Ascending aorta (tissue), 2 donors: Measurements from ENCODE around the gene TNIP3. TPM values are rescaled to one million over a fixed set of nuclear protein-coding genes. Genes with fewer than 3 reads are reported as not detected.
"Not testable (repeated sequence)": the region's sequence is repeated elsewhere in the genome, so short reads cannot be mapped to it uniquely, and the experiment has no call there.

Experiments
- DNase-seq, 2 donors: peaks; one replicate each; pipeline ENCODE4 v3.0.0-alpha.2; 2019; ENCODE audit warnings: low spot score in 2 of 2
- H3K27ac ChIP-seq, 2 donors: fragments of 200-600 bp; sonication (generic); one replicate each; pipeline ENCODE4 v1.5.1; 2016 to 2017; ENCODE audit warnings: mild to moderate bottlenecking in 1 of 2
- H3K27me3 ChIP-seq: fragments of 200-600 bp; sonication (generic); one replicate; pipeline ENCODE4 v1.5.1; 2017
- H3K36me3 ChIP-seq, 2 donors: fragments of 200-600 bp; sonication (generic); one replicate each; pipeline ENCODE4 v1.5.1; 2016
- H3K4me1 ChIP-seq, 2 donors: fragments of 200-600 bp; sonication (generic); one replicate each; pipeline ENCODE4 v1.5.1; 2016 to 2017; ENCODE audit warnings: mild to moderate bottlenecking in 1 of 2
- H3K4me3 ChIP-seq, 2 donors: fragments of 200-600 bp; sonication (generic); one replicate each; pipeline ENCODE4 v1.5.1; 2016 to 2017; ENCODE audit warnings: mild to moderate bottlenecking in 1 of 2
- H3K9me3 ChIP-seq, 2 donors: fragments of 200-600 bp; sonication (generic); one replicate each; pipeline ENCODE4 v1.5.1; 2016
- intact Hi-C: fragments of 100-400 bp; cut with DNase I; formaldehyde crosslinking; loops from one replicate; pipeline ENCODE4 v1.15.1; 2023
- total RNA-seq: library from RNA; depleted of rRNA; stranded (reverse); fragments of >200 nt; gene quantifications from one replicate; pipeline ENCODE4 v1.1.0, GENCODE V29; 2016
- TF ChIP-seq, protein P1 (sequence below), 3 experiments: fragments of 200-600 bp in 2 of 3; fragments of 450-650 bp in 1 of 3; sonication (generic) in 2 of 3; IDR thresholded peaks; one replicate each; pipeline ENCODE4 v1.5.1; 2016 to 2019; ENCODE audit warnings: antibody characterized with exemption in 3 of 3, mild to moderate bottlenecking in 1 of 3, moderate library complexity in 1 of 3

TNIP3 gene, protein sequence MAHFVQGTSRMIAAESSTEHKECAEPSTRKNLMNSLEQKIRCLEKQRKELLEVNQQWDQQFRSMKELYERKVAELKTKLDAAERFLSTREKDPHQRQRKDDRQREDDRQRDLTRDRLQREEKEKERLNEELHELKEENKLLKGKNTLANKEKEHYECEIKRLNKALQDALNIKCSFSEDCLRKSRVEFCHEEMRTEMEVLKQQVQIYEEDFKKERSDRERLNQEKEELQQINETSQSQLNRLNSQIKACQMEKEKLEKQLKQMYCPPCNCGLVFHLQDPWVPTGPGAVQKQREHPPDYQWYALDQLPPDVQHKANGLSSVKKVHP
- not detected for total RNA-seq

DNA sequence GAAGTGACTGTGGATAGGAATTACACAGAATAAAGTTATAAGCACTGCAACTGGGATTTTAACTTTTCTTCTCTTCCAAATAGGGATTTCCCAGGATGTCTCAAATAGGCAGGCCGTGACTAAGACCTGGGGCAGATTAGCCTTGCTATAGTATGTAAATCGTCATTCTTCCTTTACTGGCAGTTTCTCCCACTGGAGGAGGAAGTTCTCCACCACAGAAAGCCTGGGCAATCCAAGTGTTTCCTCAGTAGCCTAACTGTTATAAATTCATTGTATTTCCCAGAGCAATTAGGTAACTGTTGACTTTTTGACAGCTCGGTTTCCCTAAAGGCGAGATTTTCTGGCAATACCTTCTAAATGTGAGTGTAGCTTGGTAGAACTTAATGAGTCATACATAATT is at the start of gene TNIP3:
TNIP3 (minus strand) TSS at position 31 of the 400 bp plus-strand sequence. CDS start 196 bp downstream, outside the sequence.
- TF ChIP-seq, protein P1, sequence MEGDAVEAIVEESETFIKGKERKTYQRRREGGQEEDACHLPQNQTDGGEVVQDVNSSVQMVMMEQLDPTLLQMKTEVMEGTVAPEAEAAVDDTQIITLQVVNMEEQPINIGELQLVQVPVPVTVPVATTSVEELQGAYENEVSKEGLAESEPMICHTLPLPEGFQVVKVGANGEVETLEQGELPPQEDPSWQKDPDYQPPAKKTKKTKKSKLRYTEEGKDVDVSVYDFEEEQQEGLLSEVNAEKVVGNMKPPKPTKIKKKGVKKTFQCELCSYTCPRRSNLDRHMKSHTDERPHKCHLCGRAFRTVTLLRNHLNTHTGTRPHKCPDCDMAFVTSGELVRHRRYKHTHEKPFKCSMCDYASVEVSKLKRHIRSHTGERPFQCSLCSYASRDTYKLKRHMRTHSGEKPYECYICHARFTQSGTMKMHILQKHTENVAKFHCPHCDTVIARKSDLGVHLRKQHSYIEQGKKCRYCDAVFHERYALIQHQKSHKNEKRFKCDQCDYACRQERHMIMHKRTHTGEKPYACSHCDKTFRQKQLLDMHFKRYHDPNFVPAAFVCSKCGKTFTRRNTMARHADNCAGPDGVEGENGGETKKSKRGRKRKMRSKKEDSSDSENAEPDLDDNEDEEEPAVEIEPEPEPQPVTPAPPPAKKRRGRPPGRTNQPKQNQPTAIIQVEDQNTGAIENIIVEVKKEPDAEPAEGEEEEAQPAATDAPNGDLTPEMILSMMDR (IDR thresholded peaks at IDR 0.05): no peak
- H3K9me3 ChIP-seq: no peaks in the 10 kb centered on the region
- H3K27me3 ChIP-seq: no peaks in the 10 kb centered on the region
- H3K4me3 ChIP-seq: no peak within 1 kb of the TSS
- intact Hi-C loops: no loop called here
- H3K4me1 ChIP-seq: no peaks in the 10 kb centered on the region
- no peak for DNase-seq
- no peak within 1 kb of the TSS for H3K27ac ChIP-seq
- H3K36me3 ChIP-seq: no peaks in the 10 kb centered on the region

DNA sequence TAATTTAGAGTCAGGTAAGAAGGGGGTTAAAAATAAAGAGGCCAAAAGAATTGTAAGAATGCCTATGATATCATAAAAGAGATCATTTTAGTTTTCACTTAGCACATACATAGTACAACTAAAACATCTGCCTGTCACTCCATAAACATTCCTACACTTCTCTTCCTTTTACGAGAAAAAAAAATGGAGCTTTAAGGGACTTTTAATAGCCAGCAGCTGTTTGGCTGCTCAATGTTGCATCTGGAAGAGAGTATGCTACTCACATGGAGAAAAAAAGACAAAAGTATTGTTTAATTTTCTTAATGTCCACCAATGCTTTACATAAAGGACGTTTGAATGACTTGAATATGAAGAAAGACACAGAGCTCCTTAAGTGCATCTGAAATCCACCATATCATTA is 48.7 kb upstream of the TNIP3 start:
- Histone ChIP-seq H3K4me1 (no peaks in the 10 kb centered on the region), H3K36me3 (no peaks in the 10 kb centered on the region), H3K27me3 (no peaks in the 10 kb centered on the region), H3K9me3 (no peaks in the 10 kb centered on the region), H3K27ac (no peak overlapping the region), H3K4me3 (no peak overlapping the region)
- TF ChIP-seq, protein P1 (IDR thresholded peaks at IDR 0.05): no peak
- DNase-seq: no peak
- intact Hi-C loops: no loop called here

DNA sequence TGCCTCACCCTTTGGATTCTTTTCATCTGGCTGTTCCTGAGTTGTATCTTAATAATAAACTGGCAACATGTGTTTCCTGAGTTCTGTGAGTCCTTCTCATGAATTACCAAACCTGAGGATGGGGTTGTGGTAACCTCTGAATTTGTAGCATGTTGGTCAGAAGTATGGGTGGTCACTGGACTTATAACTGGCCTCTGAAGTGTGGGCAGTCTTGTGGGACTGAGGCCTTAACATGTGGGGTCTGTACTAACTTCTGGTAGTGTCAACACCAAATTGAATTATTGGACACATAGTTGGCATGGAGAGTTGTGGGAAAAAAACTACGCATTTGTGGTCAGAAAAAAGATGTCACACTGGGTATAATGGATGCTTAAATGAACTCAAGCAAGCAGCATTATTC is 45.0 kb upstream of the TNIP3 start:
- DNase-seq: no peak
- H3K27me3 ChIP-seq: no peaks in the 10 kb centered on the region
- H3K27ac ChIP-seq: no peak overlapping the region
- no peaks in the 10 kb centered on the region for H3K9me3 ChIP-seq
- intact Hi-C loops: no loop called here
- H3K4me1 ChIP-seq: no peaks in the 10 kb centered on the region
- TF ChIP-seq, protein P1 (IDR thresholded peaks at IDR 0.05): no peak
- no peaks in the 10 kb centered on the region for H3K36me3 ChIP-seq
- no peak overlapping the region for H3K4me3 ChIP-seq

DNA sequence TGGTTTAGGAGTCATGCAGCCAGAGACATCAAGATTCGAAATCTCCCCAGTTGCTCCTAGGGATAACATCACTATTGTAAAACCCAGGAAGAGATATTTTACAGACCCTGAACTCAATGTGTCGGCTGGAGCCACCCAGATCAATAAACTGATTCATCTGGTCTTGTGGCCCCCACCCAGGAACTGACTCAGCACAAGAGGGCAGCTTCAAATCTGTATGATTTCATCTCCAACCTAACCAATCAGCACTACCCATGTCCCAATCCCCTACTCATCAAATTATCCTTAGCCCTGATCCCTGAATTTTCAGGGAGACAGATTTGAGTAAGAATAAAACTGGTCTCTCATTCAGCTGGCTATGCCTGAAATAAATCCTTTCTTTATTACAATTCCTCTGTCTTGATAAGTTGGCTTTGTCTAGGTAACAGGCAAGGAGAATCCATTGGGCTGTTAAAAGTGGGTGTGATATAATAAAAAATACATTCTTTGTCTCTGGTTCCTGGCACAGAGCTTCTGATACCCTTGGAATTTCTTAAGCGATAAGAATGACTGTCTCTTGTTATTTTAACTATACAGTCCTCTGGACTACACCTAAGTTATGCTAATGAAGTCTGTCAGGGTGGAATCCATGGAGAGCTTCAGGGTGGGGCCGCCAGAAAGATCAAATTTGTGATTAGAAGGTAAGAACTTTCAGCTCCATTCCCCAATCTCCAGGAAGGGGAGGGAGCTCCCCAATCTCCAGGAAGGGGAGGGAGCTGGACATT is 44.3 kb upstream of the TNIP3 start:
- H3K9me3 ChIP-seq: no peaks in the 10 kb centered on the region
- no peaks in the 10 kb centered on the region for H3K27me3 ChIP-seq
- no peaks in the 10 kb centered on the region for H3K36me3 ChIP-seq
- TF ChIP-seq, protein P1 (IDR thresholded peaks at IDR 0.05): no peak
- DNase-seq: no peak
- H3K27ac ChIP-seq: no peak overlapping the region
- H3K4me3 ChIP-seq: no peak overlapping the region
- intact Hi-C loops: no loop called here
- H3K4me1 ChIP-seq: no peaks in the 10 kb centered on the region

DNA sequence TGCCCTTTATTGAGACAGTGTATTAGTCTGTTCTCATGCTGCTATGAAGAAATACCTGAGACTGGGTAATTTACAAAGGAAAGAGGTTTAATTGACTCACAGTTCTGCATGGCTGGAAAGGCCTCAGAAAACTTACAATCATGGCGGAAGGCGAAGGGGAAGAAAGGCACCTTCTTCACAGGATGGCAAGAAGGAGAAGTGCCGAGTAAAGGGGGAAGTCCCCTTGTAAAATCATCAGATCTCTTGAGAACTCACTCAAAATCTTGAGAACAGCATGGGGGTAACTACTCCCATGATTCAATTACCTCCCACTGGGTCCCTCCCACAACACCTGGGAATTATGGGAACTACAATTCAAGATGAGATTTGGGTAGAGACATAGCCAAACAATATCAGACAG is 41.7 kb upstream of the TNIP3 start:
- DNase-seq, H3K36me3 ChIP-seq, H3K4me1 ChIP-seq, H3K27me3 ChIP-seq, H3K27ac ChIP-seq, H3K9me3 ChIP-seq, H3K4me3 ChIP-seq, intact Hi-C loops: not testable (repeated sequence)

DNA sequence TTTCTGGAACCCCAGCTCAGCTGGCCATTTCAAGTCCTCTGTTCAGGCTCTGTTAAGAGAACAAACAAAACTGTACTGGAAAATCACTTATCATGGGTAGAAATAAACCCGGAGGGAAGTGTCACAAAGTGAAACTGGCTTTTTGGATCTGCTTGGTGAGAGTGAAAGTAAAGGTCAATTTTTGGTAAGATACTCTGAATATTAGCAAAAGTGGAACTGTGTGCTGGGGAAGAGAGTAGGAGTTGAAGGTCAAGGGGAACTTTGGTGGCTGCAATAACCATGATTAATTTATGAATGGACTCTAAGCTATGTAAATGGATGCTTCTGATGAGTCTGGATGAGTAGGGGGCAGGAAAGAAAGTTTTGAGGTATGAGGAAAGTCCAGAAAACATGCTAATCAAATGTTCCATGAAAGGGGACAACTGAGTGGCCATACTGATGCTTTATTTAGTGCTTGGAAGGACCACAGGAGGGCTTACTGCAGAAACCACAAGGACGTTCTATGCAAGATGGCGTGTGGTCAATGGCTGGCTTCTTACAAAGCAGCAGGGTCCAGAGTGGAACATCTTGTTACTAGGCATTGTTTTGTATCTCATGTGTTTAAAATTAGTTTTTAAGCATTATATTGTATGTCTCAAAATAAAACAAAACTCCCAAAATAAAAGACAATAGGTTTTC is 36.8 kb upstream of the TNIP3 start:
- Histone ChIP-seq H3K27me3 (no peaks in the 10 kb centered on the region), H3K9me3 (no peaks in the 10 kb centered on the region), H3K36me3 (no peaks in the 10 kb centered on the region), H3K4me1 (no peaks in the 10 kb centered on the region), H3K27ac (no peak overlapping the region), H3K4me3 (no peak overlapping the region)
- TF ChIP-seq, protein P1 (IDR thresholded peaks at IDR 0.05): no peak
- intact Hi-C loops: no loop called here
- DNase-seq: no peak
